GM18511 (cell line): ENCODE measurements around the gene MEGF11.

Source experiments
- ATAC-seq: cut with Tn5 transposase; IDR thresholded peaks from one replicate; pipeline ENCODE4 v1.9.1; 2021; ENCODE audit warnings: mild to moderate bottlenecking, moderate library complexity; ENCODE audit not compliant: unreplicated experiment

Gene MEGF11

DNA sequence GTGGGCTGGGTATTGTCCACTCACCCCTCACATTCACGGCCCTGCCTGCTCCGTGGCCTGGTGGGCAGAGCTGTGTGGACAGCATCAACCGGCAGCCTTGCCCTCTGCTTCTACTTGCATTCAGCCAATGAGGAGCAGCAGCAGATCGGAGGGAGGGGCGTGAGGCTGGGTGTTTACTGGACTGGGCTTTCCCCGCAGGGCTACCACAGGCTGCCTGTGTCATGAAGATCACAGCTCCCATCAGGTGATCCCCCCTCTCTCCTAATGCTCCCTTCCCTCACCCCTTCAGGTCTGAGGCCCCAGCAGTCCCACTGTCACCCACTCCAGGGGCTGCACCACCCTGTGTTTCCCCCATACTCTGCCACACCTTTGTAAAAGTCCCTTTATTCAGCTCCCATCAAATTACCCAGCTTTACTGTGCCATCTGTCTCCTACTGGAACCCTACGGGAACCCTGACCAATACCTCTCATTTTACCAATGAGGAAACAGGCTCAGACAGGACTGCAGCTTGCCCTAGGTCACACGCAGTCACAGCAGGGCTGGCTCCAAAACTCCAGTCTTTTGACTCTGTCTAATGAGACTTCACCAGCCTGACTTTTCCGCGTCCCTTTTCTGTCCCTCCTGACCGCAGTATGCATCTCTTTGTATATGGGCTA, 81.1 kb downstream of the MEGF11 start:
- ATAC-seq: no peak

DNA sequence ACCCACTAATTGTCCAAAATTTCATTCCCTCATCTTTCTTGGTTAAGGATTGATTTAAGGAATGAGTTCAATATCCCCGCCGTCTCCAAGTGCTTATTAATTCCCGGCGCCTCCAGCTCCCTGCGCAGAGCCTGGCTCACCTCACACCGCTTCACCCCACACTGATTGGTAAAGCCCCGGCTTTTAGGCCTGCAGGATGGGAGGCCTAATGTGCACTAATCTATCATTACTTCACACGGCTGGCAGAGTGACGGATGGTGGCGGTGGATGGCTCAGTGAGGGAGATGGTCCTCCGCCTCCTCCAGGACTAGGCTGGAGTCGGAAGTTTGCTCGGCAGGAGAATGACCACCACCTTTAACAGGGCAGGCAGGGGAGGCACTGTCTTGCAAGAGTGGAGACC, 81.7 kb downstream of the MEGF11 start:
- ATAC-seq: no peak

DNA sequence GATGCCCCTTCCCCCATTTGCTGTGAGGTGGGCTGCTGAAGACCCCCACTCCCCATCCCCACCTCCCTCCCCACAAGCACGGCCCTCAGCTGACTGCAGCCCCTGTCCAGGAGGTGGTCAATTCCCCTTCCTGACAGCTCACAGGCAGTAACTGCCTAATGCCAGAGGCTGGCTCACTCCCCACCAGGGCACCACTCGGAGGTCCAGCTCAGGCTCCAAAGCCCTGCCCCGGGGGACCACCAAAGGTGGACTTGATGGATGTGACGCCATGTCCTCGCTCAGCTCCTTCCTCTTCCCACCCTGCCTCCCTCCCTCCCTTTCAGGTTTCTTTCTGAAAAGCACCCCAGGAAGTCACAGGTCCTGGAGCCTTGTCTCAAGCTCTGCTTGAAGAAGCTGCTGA, 82.8 kb downstream of the MEGF11 start:
- no peak for ATAC-seq

DNA sequence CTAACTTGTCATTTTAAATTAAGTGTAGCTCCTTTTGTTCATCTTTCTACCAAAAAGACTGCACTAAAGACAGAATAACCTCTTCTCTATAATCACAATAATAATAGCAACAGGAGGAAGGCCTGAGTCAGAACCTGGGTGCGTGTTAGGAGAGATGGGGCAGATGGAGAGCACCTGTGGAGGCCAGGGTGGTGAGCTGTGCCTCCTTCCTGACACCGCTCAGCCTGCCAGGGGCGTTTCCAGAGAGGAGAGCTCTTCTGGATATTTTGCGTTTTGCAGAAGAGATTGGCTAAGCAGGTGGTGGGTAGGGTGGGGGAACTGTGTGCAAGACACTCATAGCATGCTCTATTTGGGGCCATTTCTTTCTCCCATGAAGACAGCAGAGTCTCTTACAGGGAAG, 83.5 kb downstream of the MEGF11 start:
- ATAC-seq: no peak

DNA sequence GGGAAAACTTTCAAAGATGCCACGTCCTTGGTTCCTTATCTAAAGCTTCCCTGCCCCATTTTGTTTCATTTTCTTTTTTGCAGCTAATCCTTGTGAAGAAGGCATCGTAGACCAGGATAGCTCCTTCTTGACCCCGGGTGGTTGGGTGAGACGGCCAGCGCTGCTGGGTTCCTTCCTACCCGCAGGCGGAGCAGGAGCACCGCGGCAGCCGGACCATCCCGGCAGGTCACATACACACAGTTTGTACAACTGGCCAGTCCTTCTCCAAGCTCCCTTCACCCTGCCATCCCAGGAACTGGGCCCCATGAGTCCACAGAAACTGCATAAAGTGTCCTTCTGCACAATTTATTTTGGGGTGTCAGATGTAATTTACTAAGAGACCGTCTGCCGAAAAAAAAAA, 83.9 kb downstream of the MEGF11 start:
- no peak for ATAC-seq

DNA sequence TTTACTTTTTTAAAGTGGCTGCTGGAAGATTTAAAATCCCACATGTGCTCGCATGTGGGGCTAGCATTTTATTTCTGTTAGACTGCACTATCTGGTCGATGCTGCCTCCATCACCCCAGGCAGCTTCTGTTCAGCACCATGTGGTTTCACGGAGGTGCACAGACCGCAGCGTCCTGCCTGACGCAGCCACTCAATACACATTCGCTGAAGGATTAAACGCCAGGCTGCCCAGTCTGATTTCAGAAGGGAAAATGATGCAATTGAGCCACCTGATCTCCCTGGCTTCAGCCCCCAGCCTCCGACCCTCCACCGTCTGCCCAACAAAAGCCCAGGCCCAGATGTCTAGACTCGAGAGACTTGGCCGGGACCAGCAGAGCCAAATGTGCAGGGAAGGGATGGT, 84.5 kb downstream of the MEGF11 start:
- ATAC-seq: no peak

DNA sequence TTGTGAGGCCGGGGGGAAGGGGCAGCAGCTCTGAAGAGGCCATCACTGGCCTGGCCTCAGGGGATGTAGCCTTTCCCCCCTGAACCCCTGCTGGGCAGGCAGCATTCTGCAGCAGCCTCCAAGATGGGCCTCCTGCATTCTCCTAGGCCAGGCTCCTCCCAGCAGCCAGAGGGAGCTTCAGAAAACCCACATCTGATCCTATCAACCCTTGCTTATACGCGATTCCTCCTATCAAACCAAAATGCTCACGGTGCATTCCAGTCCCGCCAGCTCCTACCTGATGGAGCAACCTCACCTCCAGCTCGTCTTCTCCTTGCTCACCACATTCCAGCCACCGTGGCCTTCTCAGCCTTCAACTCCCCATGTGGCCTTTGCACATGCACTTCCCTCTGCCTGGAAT, 85.7 kb downstream of the MEGF11 start:
- no peak for ATAC-seq

DNA sequence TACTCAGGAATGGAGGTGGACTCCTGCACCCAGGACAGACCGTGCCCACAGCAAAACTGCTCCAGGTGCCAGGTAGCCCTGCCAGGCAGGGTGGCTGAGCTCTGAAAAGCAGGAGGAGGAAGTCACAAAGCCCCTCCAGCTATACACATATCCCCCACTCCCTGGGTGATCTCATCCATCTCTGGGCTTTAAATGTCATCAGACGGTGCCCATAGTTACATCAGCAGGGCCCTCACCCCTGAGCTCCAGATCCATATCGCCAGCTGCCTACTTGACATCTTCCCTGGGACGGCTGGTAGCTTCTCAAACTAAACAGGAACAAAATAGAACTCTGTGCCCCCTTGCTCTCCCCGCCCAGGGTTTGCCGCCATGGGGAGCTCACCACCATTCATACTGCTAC, 87.7 kb downstream of the MEGF11 start:
- ATAC-seq: no peak

DNA sequence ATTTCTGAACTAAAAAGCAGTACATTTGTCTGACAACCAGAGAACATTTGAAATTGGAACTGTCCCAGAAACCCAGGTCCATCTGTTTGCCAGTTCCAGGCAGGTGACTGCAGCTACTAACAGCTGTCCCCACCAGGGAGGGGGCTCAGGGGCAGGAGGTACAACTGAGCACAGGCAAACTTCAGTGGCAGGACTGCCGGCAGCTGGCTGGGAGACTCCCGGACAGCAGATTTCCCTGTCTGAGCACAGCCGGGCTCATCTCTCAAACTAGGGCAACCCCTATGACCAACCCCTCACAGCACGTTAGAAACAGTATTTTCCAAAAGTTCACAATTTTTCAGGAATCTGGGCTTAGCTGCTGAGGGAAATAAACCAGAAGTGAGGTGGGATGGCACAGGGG, 88.8 kb downstream of the MEGF11 start:
- no peak for ATAC-seq

DNA sequence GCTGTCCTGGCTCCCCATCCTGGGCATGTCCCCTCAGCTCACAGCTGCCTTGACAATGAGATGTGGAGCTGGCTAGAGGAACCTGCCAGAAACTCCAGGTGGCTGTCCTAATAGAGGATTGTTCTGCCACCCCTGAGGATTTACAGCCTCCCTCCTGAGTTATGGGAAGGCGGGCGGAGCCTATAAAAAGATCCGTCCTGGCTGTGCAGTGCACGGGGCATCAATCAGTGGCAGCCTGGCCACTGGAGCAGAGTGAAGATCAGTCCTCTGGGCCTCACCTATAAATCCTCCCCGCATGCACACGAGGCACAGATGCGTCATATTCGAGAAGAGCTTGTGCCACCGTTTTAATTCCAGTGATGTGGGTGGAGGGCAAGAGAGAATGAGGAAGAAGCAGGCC, 90.0 kb downstream of the MEGF11 start:
- no peak for ATAC-seq

DNA sequence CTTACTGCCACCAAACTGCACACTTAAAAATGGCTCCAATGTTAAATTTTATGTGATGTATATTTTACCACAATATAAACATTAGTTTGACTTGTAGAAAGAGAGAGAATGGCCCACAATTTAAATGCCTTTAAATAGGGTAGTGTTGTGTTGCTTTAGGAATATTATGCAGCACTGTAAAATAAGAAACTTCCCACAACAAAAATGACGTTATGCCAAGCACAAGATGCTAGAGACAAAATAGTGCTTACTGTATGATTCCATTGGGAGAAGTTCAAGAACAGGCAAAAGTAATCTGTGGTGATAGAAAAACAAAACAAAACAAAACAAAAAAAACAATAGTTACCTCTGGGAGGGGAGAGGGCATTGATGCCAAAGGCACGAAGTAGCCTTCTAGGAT, 91.3 kb downstream of the MEGF11 start:
- no peak for ATAC-seq

DNA sequence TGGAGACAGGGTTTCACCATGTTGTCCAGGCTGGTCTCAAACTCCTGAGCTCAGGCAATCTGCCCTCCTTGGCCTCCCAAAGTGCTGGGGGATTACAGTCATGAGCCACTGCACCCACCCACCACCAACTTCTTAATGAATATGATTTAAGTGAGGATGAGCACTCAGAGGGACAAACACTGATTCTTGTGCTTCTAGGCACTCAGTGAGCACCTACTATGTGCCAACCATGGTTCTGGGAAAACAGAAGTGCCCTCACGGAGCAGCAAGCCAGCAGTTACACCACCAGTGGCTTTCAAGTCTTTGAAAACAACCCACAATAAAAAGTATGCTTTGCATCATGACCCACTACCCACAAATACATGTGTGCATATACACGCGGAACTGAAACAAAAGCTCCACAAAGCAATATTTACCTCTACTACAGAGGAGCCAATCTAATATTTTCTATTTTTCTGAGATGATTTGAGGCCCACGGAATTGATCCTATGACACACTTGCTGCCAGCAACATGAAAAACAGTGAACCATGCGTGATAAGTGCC, 91.9 kb downstream of the MEGF11 start:
- no peak for ATAC-seq

DNA sequence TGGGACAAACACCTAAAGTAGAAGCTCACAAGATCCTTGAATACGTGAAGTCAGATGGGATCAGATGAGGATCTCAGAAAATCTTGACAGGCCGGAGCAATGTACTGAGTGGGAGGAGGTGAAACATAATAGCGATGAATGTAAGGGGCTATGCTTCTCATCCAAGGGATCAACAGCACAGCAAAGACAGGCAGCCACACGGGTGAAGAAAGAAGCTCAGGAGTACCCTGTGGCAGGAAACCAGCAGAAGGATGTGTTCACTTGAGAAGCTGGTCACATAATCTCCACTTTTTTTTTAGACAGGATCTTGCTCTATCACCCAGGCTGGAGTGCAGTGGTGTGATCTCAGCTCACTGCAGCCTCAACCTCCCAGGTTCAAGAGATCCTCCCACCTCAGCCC, 92.4 kb downstream of the MEGF11 start:
- ATAC-seq: no peak

DNA sequence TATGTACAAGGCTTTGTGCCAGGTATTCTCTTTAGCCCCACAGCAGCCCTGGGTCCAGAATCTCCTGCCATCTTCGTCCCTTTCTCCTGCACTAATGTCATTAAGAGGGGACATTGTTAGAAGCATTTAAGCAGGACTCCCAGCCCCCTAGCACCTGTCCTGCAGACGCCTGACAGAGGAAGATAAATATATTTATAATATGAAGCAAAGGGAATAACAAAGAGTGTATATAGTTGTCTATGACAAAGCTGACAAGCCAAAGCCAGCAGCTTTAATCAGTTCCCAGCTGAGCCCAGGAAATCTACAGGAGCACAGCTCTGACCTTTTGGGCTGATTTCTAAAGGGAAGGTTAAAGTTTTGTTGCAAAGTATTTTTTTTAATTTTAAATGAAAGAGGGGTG, 96.0 kb downstream of the MEGF11 start:
- ATAC-seq: no peak

DNA sequence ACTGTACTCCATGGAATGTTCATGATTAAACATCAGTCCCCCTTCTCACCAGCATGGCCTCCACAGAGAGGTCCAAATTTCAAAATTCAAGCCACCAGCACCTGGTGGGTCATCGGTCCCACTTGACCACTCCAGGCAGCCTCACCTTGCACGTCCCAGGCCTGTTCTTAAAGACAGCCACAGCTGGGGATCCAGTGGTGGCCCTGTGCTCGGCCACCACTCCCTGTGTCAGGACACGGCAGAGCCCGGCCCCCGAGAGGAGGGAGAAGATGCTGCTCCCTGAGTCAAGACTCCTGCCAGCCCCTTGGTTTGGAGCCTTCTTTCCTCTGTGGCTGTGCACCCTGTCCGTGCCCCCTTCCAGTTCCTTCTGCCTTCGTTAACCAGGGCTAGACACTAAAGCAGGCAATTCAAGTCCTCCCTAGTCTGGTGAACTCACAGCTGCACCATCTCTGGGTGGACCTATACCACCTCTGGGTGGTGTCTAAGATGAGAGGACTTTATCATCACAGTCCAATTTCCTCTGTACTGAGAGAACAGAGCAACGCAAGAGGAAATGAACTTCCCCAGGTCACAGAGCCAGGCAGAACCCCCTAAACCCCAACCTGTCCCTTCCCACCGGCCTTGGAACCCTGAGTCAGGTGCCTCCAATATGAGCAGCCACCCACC, 97.1 kb downstream of the MEGF11 start:
- no peak for ATAC-seq

DNA sequence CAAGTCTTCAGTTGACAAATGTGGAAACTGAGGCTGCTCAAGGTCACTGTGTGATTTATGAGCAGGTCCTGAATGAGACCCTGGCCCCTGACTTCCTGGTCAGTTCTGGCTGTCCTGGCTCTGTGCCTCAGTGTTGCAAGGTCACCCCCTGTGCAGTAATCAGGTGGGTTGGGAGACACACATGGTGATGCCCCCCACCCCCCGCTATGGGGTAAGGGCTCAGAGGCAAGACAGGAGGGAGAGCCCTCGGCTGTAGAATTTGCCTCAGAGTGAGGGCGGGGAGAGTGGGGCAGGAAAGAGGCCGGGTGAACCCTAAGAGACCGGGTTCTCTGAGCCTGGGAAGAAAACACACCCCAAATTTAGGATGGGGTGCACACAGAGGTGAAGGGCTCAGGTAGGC, 98.5 kb downstream of the MEGF11 start:
- no peak for ATAC-seq

DNA sequence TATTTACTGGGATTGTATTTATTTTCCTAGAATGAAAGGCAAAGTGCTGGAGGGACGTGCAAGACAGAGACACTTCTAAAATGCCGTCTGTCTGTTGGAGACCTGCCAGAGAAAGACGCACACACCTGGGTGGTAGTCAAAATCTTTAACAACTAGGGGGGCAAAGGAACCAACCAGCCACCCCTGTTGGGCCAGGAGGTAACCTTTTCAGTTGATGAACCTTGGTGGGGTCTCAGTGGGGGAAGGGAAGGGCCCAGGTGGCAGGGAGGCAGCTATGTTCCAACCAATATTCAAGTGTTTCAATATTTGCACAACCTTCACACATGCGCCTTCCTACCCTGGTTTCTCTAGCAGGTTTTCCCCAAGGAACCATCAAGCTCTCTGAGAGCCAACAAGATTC, 99.0 kb downstream of the MEGF11 start:
- no peak for ATAC-seq

DNA sequence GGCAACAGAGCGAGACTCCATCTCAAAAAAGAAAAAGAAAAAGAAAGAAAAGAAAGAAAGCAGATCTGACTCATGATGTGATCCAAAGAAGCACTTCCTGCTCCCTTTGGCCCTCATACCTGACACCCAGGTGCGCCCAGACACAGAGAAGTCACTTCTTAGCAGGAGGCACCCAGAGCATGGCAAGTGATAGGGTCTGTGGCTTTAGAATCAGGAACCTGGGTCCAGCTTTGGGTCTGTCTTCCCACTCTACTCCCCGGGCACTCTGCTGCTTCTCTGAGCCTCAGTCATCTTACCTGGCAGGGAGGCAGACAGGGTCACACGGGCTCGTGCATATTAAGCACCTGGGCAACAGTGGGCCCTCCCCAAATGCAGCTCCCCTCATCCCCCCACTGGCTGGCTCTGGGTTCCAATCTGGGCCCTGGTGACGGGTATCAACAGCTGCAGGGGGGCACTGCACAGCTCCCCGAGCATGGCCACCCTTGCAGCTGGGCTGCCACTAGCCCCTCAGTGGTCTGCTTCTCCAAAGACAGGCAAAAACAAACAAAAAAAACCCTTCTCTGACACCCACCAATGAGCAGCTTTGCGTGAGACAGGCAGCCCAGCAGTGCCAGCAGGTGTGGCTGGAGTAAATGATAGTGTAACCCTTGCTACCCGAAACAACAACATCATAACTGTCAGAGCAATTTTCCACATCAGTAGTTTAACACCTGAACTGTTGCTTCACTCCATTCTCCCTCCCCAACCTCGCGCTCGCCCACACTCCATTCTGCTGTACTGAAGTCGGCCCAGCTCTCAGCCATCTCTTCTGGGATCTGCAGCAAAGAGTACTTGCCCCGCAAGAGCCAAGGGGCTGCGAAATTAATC, 99.8 kb downstream of the MEGF11 start:
- peak; percentile 93 for ATAC-seq

DNA sequence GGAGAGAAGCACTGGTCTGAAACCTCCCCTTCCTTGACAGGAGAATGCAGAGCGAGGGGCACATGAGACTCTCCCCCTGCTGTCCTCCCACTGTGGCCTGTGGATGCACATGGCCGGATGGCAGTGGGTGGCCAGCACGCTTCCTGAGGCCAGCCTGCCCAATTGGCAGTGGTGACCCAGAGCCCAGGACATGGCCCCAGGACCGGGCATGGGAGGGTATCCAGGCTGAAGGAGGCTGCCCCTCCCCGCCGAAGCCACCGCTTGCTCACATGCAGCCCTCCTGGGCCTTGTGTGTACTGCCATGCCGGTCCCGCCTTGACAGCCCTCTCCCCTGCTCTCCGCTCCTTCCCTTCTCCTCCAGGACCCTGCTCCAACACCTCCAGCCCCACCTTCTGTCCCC, 100.9 kb downstream of the MEGF11 start:
- ATAC-seq: no peak

DNA sequence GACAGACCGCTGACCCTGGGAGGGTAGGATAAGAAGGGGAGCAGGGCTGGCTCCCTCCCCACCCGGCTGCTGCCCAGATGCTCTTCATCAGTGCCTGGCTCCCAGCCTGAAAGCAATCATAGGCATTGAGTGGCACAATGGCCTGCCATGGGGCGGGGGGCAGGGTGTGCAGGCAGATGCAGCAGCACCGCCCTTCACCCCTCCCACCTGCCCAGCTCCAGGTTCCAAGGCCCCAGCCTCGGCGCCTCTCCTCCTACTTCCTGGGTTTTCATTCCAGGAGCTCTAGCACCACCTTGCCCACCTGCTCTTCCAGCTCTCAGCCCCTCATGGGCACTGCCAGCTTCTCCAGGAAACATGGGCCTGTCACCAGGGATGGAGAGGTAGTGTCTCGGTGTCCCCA, 101.7 kb downstream of the MEGF11 start:
- ATAC-seq: no peak

DNA sequence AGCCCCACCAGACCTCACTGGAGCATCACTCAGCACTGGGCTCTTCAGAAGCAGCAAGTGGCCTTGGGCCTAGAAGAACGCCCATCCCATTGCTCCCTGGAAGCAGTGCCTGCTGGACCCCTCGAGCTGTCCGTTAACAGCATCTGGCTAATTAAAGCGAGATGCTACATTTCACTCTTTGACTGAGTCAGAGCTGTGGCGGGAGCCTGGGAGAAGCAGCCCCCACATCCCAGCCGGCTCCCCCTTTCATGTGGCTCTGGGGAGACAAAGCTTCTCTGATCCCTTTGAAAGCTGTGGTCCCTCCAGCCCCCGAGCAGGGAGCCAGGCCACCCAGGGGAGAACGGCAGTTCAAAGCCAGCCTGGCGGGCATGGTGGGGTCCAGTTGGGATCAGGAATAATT, 103.7 kb downstream of the MEGF11 start:
- ATAC-seq: no peak

DNA sequence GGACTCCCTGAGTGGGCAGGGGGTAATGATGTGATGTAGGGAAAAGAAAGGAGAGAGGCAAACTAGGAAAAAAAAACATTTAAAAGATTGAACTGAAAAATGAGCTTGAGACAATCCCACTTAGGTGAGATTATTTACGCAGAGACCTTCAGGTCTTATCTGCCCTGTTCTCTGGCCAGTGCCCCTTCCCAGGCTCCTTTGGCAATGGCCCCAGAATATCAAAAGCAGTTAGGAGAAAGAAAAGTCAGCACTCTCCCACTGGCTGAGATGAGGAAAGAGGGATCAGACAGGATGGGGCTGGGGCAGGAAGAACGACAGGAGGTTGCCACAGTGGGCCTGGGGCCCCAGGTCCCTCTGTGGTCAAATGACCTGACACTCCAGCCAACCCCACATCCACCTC, 105.4 kb downstream of the MEGF11 start:
- no peak for ATAC-seq
